GM12878 (cell line): Measurements from ENCODE around the gene KRTAP10-5. TPM values are rescaled to one million over a fixed set of nuclear protein-coding genes. Genes with fewer than 3 reads are reported as not detected.

Source experiments
- ATAC-seq: fragments of 200-7000 bp; cut with Tn5 transposase; 3 replicates; pipeline ENCODE4 v1.9.1; 2020; ENCODE audit warnings: mild to moderate bottlenecking, moderate library complexity
- BruUV-seq: library from RNA; stranded (reverse); fragments of 400-500 nt; replicated peaks from 2 replicates; lab custom pipeline; 2021; lab: Mats Ljungman, UMichigan
- CTCF ChIA-PET: fragments of 300-600 bp; sonication (Branson Sonifier 250); formaldehyde crosslinking; extraction: SDS; loops from one replicate; lab custom pipeline; 2021; ENCODE audit warnings: inconsistent platforms; lab: Yijun Ruan, JAX
- POLR2A ChIA-PET: fragments of 350-600 bp; formaldehyde crosslinking; extraction: SDS; loops from one replicate; lab custom pipeline; 2021; ENCODE audit warnings: inconsistent platforms; lab: Charles Lee
- RAD21 ChIA-PET: fragments of 300-600 bp; sonication (Branson Sonifier 250); formaldehyde crosslinking; loops from one replicate; lab custom pipeline; 2023; ENCODE audit warnings: antibody characterized with exemption; ENCODE audit not compliant: unreplicated experiment; lab: Charles Lee
- SMC1A ChIA-PET: fragments of 300-600 bp; sonication (Branson Sonifier 250); formaldehyde crosslinking; loops from one replicate; lab custom pipeline; 2023; ENCODE audit not compliant: unreplicated experiment, uncharacterized antibody; lab: Charles Lee
- DNase-seq: peaks from one replicate; pipeline ENCODE4 v3.0.0-alpha.2; 2011; ENCODE audit warnings: low read depth, low spot score
- FAIRE-seq: peaks from 3 replicates; lab custom pipeline; 2011; peaks lifted over from hg19 to GRCh38; lab: Jason Lieb, UNC
- H2AFZ ChIP-seq: 2 replicates; pipeline ENCODE4 v1.6.0; 2011; ENCODE audit warnings: low read depth, low read length, control low read depth; ENCODE audit not compliant: control insufficient read depth
- H3K27ac ChIP-seq: 2 replicates; pipeline ENCODE4 v1.5.1; 2011; ENCODE audit warnings: control low read depth; ENCODE audit not compliant: control insufficient read depth, insufficient read depth
- H3K27me3 ChIP-seq, 2 experiments: replicated peaks in 1 of 2; 2 replicates each; pipeline versions ENCODE4 v1.6.0 to v1.6.1; 2011; ENCODE audit warnings: low read length in 1 of 2; ENCODE audit not compliant: control insufficient read depth in 2 of 2, insufficient read depth in 2 of 2
- H3K36me3 ChIP-seq, 2 experiments: 2 replicates each; pipeline ENCODE4 v1.5.1; 2011; ENCODE audit warnings: low read length in 1 of 2; ENCODE audit not compliant: control insufficient read depth in 2 of 2, insufficient read depth in 2 of 2
- H3K4me1 ChIP-seq: 2 replicates; pipeline ENCODE4 v1.6.1; 2011; ENCODE audit warnings: mild to moderate bottlenecking, low read length, moderate library complexity, mixed read lengths; ENCODE audit not compliant: control insufficient read depth, insufficient read depth
- H3K4me2 ChIP-seq: 2 replicates; pipeline ENCODE4 v1.6.0; 2011; ENCODE audit warnings: control low read depth; ENCODE audit not compliant: control insufficient read depth, insufficient read depth
- H3K4me3 ChIP-seq: fragments of 200-600 bp; sonication (generic); 2 replicates; pipeline ENCODE4 v1.5.1; 2016
- H3K79me2 ChIP-seq: 2 replicates; pipeline ENCODE4 v1.6.0; 2011; ENCODE audit warnings: low read length; ENCODE audit not compliant: control insufficient read depth, insufficient read depth
- H3K9ac ChIP-seq: 2 replicates; pipeline ENCODE4 v1.8.0; 2011; ENCODE audit warnings: low read length, control low read depth, mixed read lengths; ENCODE audit not compliant: control insufficient read depth, insufficient read depth
- H3K9me3 ChIP-seq: replicated peaks from 3 replicates; pipeline ENCODE4 v1.5.1; 2011; ENCODE audit warnings: mild to moderate bottlenecking, low read length; ENCODE audit not compliant: control insufficient read depth, insufficient read depth
- H4K20me1 ChIP-seq: 2 replicates; pipeline ENCODE4 v1.6.0; 2011; ENCODE audit not compliant: control insufficient read depth, insufficient read depth
- CBFB ChIP-seq: IDR thresholded peaks from 2 replicates; pipeline ENCODE4 v1.6.1; 2016; ENCODE audit warnings: antibody characterized with exemption, low read depth
- CEBPB ChIP-seq, 2 experiments: fragments of 150-350 bp in 1 of 2; IDR thresholded peaks; 2 replicates each; pipeline ENCODE4 v1.6.1; 2012 to 2014; ENCODE audit warnings: low read depth in 2 of 2, low read length in 2 of 2, borderline replicate concordance in 1 of 2, inconsistent platforms in 1 of 2
- DPF2 ChIP-seq: fragments of 450-650 bp; IDR thresholded peaks from 2 replicates; pipeline ENCODE4 v1.6.1; 2017; ENCODE audit warnings: mild to moderate bottlenecking
- KAT2A ChIP-seq: conservative IDR thresholded peaks from 2 replicates; pipeline ENCODE4 v1.6.1; 2011; ENCODE audit warnings: low read depth, low read length; ENCODE audit not compliant: control insufficient read depth
- NBN ChIP-seq: fragments of 450-650 bp; IDR thresholded peaks from 2 replicates; pipeline ENCODE4 v1.6.1; 2016
- NFYB ChIP-seq: IDR thresholded peaks from 2 replicates; pipeline ENCODE4 v1.6.1; 2011; ENCODE audit warnings: low read depth, mild to moderate bottlenecking, low read length, improper control_type of control experiment, moderate library complexity; ENCODE audit not compliant: insufficient read depth
- NR2C2 ChIP-seq: IDR thresholded peaks from 2 replicates; pipeline ENCODE4 v1.6.1; 2011; ENCODE audit warnings: borderline replicate concordance, low read depth; ENCODE audit not compliant: control insufficient read depth, insufficient read length
- NR2F1 ChIP-seq: fragments of 450-650 bp; conservative IDR thresholded peaks from 2 replicates; pipeline ENCODE4 v1.6.1; 2017; ENCODE audit warnings: mild to moderate bottlenecking
- PAX8 ChIP-seq: fragments of 450-650 bp; IDR thresholded peaks from 2 replicates; pipeline ENCODE4 v1.6.1; 2017; ENCODE audit warnings: mild to moderate bottlenecking, moderate library complexity
- RBBP5 ChIP-seq: fragments of 200-600 bp; sonication (generic); conservative IDR thresholded peaks from 2 replicates; pipeline ENCODE4 v1.6.1; 2016
- TARDBP ChIP-seq: IDR thresholded peaks from 2 replicates; pipeline ENCODE4 v1.6.1; 2016; ENCODE audit warnings: borderline replicate concordance
- in situ Hi-C: fragments of 300-500 bp; cut with MboI; formaldehyde crosslinking; loops from 9 replicates; pipeline ENCODE4 v1.14.3; 2018; ENCODE audit warnings: mixed read lengths
- intact Hi-C: fragments of 100-400 bp; cut with micrococcal nuclease; formaldehyde crosslinking; loops from one replicate; pipeline ENCODE4 v1.14.2; 2022; ENCODE audit not compliant: unreplicated experiment
- polyA plus RNA-seq, 11 experiments: library from polyadenylated mRNA; depleted of rRNA in 4 of 11; unstranded in 6 of 11; stranded (reverse) in 5 of 11; fragments of >200 nt; fragmentation: Nextera tagmentation in 4 of 11; fragmentation: Illumina TruSeq in 1 of 11; extraction: Ambion mirVana in 4 of 11; extraction: Trizol in 1 of 11; gene quantifications; 1 replicate in 1 of 11; 2 replicates in 10 of 11; pipeline versions ENCODE4 v1.2.1 to v1.2.3, GENCODE V29; 2011 to 2016; ENCODE audit warnings: inconsistent platforms in 2 of 11, missing spikeins in 2 of 11, low read depth in 1 of 11
- total RNA-seq, 4 experiments: library from RNA; depleted of rRNA in 3 of 4; stranded (reverse); fragments of >200 nt in 3 of 4; fragmentation: Illumina TruSeq in 1 of 4; extraction: Trizol in 1 of 4; gene quantifications; 2 replicates each; pipeline versions ENCODE4 v1.2.1 to v1.2.3, GENCODE V29; 2013 to 2021
- TF ChIP-seq, protein P1 (sequence below): fragments of 450-650 bp; IDR thresholded peaks from 2 replicates; pipeline ENCODE4 v1.6.1; 2017; ENCODE audit warnings: antibody characterized with exemption, mild to moderate bottlenecking, moderate library complexity
- TF ChIP-seq, protein P2 (sequence below): IDR thresholded peaks from 2 replicates; pipeline ENCODE4 v1.6.1; 2011; ENCODE audit warnings: borderline replicate concordance, low read depth, mild to moderate bottlenecking, moderate library complexity, low read length; ENCODE audit not compliant: insufficient read depth, poor library complexity, severe bottlenecking
- TF ChIP-seq, protein P3 (sequence below): IDR thresholded peaks from 2 replicates; pipeline ENCODE4 v1.6.1; 2011; ENCODE audit warnings: low read depth, mild to moderate bottlenecking, low read length, moderate library complexity, borderline replicate concordance; ENCODE audit errors: extremely low read depth

The KRTAP10-5 gene
- total and polyA plus RNA-seq, 10 of the 15 experiments (the other 5 are each of a cell fraction or from before 2014, with no cell fraction given): not detected

DNA sequence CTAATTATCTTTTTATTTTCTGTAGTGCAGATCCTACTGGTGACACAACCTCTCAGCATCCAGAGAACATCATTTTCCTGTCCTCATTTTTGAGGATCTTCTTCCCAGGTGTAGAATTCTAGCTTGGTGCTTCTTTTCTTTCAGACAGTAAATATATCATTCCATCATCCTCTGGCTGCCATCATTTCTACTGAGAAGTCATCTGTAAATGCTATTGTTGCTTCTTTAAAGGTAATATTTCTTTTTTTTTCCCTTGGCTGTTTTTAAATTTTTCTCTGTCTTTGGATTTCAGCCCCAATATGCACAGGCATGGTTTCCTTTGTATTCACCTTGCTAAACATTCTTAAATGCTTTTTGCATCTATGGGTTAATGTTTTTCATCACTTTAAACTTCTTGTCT is 43.2 kb upstream of the KRTAP10-5 start:
- no peak for TF ChIP-seq DPF2
- TF ChIP-seq, protein P1, sequence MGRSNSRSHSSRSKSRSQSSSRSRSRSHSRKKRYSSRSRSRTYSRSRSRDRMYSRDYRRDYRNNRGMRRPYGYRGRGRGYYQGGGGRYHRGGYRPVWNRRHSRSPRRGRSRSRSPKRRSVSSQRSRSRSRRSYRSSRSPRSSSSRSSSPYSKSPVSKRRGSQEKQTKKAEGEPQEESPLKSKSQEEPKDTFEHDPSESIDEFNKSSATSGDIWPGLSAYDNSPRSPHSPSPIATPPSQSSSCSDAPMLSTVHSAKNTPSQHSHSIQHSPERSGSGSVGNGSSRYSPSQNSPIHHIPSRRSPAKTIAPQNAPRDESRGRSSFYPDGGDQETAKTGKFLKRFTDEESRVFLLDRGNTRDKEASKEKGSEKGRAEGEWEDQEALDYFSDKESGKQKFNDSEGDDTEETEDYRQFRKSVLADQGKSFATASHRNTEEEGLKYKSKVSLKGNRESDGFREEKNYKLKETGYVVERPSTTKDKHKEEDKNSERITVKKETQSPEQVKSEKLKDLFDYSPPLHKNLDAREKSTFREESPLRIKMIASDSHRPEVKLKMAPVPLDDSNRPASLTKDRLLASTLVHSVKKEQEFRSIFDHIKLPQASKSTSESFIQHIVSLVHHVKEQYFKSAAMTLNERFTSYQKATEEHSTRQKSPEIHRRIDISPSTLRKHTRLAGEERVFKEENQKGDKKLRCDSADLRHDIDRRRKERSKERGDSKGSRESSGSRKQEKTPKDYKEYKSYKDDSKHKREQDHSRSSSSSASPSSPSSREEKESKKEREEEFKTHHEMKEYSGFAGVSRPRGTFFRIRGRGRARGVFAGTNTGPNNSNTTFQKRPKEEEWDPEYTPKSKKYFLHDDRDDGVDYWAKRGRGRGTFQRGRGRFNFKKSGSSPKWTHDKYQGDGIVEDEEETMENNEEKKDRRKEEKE: no peak
- no peak for TF ChIP-seq NR2C2
- TF ChIP-seq NFYB: no peak
- no peak for TF ChIP-seq PAX8
- TF ChIP-seq, protein P2, sequence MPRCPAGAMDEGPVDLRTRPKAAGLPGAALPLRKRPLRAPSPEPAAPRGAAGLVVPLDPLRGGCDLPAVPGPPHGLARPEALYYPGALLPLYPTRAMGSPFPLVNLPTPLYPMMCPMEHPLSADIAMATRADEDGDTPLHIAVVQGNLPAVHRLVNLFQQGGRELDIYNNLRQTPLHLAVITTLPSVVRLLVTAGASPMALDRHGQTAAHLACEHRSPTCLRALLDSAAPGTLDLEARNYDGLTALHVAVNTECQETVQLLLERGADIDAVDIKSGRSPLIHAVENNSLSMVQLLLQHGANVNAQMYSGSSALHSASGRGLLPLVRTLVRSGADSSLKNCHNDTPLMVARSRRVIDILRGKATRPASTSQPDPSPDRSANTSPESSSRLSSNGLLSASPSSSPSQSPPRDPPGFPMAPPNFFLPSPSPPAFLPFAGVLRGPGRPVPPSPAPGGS: no peak
- no peak for TF ChIP-seq NR2F1
- TF ChIP-seq CEBPB (IDR thresholded peaks at IDR 0.05; ENCODE audit: borderline replicate concordance in 1 of 2, low read depth in 2 of 2, low read length in 2 of 2): no peak
- TF ChIP-seq, protein P3, sequence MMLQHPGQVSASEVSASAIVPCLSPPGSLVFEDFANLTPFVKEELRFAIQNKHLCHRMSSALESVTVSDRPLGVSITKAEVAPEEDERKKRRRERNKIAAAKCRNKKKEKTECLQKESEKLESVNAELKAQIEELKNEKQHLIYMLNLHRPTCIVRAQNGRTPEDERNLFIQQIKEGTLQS: no peak
- TF ChIP-seq NBN: no peak
- no peak for TF ChIP-seq KAT2A
- TF ChIP-seq RBBP5: no peak
- no peak for TF ChIP-seq CBFB
- TF ChIP-seq TARDBP: no peak
- CTCF ChIA-PET: no interaction called here

More for the DNA sequence above, 43.2 kb upstream of the KRTAP10-5 start:
- Histone ChIP-seq H3K9me3 (peaks cover 1% of the 10 kb centered on the region; the same call in 1 of the 3 replicates), H2AFZ (no peak overlapping the region), H3K4me3 (no peak overlapping the region), H3K4me1 (no peaks in the 10 kb centered on the region), H3K9ac (no peak overlapping the region), H3K79me2 (no peaks in the 10 kb centered on the region), H3K4me2 (no peak overlapping the region), H3K27ac (no peak overlapping the region), H3K36me3 (no peaks in the 10 kb centered on the region), H3K27me3 (no peaks in the 10 kb centered on the region), H4K20me1 (no peaks in the 10 kb centered on the region)
- SMC1A ChIA-PET: interaction anchor here (1.1 kb wide), 1 partner anchor 8 kb away, joined by 3 read pairs; no protein-coding TSS in a partner anchor
- in situ Hi-C loops: no loop called here
- FAIRE-seq: no peak
- BruUV-seq: no TSS peak
- RAD21 ChIA-PET: no interaction called here
- intact Hi-C loops: no loop called here
- no peak for DNase-seq
- POLR2A ChIA-PET: no interaction called here
- no peak for ATAC-seq
